Progenitor cell of endocrine pancreas (in vitro differentiated cells): Measurements from ENCODE around the gene RGS1. TPM values are rescaled to one million over a fixed set of nuclear protein-coding genes. Genes with fewer than 3 reads are reported as not detected.

Source experiments
- DNase-seq: peaks from one replicate; pipeline ENCODE4 v3.0.0; 2021; ENCODE audit warnings: low spot score; ENCODE audit not compliant: unreplicated experiment
- H3K27ac Mint-ChIP-seq: 2 replicates; pipeline ENCODE4 v1.8.0; 2021; ENCODE audit warnings: mild to moderate bottlenecking, moderate library complexity, mixed read lengths
- H3K27me3 Mint-ChIP-seq: 2 replicates; pipeline ENCODE4 v1.8.0; 2021; ENCODE audit warnings: mixed read lengths
- H3K36me3 Mint-ChIP-seq: 2 replicates; pipeline ENCODE4 v1.8.0; 2022; ENCODE audit warnings: mixed read lengths; ENCODE audit not compliant: insufficient read depth
- H3K4me1 Mint-ChIP-seq: 2 replicates; pipeline ENCODE4 v1.8.0; 2021; ENCODE audit warnings: low read depth, mixed read lengths
- H3K4me3 Mint-ChIP-seq: 2 replicates; pipeline ENCODE4 v1.8.0; 2021; ENCODE audit warnings: low read depth, mild to moderate bottlenecking, moderate library complexity, mixed read lengths
- H3K9me3 Mint-ChIP-seq: 2 replicates; pipeline ENCODE4 v1.8.0; 2021; ENCODE audit warnings: low read depth, mixed read lengths
- CTCF ChIP-seq: fragments of 200-600 bp; sonication (generic); IDR thresholded peaks from one replicate; pipeline ENCODE4 v1.5.0; 2021; ENCODE audit warnings: antibody characterized with exemption, mild to moderate bottlenecking; ENCODE audit not compliant: unreplicated experiment
- total RNA-seq: library from RNA; stranded (reverse); gene quantifications from 2 replicates; pipeline ENCODE4 v1.2.1, GENCODE V29; 2021

The RGS1 gene
- total RNA-seq, 1 donor from 2014 or later, result 0.26 TPM

- TF ChIP-seq CTCF, result no peak
- Mint-ChIP-seq H3K36me3 (no peaks in the 10 kb centered on the region), H3K27ac (no peak overlapping the region), H3K4me3 (no peak overlapping the region), H3K27me3 (no peaks in the 10 kb centered on the region), H3K4me1 (peaks cover 15% of the 10 kb centered on the region), H3K9me3 (peaks cover under 1% of the 10 kb centered on the region)
- no peak for DNase-seq
Measured at GRCh38 chr1:192564099-192564498, 11.5 kb upstream of the RGS1 start.

- TF ChIP-seq CTCF, result no peak
- Mint-ChIP-seq H3K27me3 (no peaks in the 10 kb centered on the region), H3K27ac (no peak overlapping the region), H3K4me3 (no peak overlapping the region), H3K9me3 (peaks cover 10% of the 10 kb centered on the region), H3K36me3 (peaks cover 3% of the 10 kb centered on the region), H3K4me1 (peaks cover 8% of the 10 kb centered on the region)
- no peak for DNase-seq
Measured at GRCh38 chr1:192565946-192566345, 9.6 kb upstream of the RGS1 start.

- Mint-ChIP-seq H3K4me1 (peaks cover 8% of the 10 kb centered on the region), H3K36me3 (peaks cover 5% of the 10 kb centered on the region)
Measured at GRCh38 chr1:192566657-192567056, 8.9 kb upstream of the RGS1 start.

GRCh38 chr1:192568063-192568462 lies 7.5 kb upstream of the RGS1 start:
- Mint-ChIP-seq H3K27me3 (no peaks in the 10 kb centered on the region), H3K4me3 (no peak overlapping the region), H3K4me1 (peaks cover 9% of the 10 kb centered on the region), H3K9me3 (peaks cover 15% of the 10 kb centered on the region), H3K27ac (no peak overlapping the region), H3K36me3 (peaks cover 5% of the 10 kb centered on the region)
- TF ChIP-seq CTCF, result no peak
- no peak for DNase-seq

More at GRCh38 chr1:192566657-192567056, 8.9 kb upstream of the RGS1 start:
- Mint-ChIP-seq H3K27ac (no peak overlapping the region), H3K9me3 (peaks cover 15% of the 10 kb centered on the region), H3K4me3 (no peak overlapping the region), H3K27me3 (no peaks in the 10 kb centered on the region)
- no peak for TF ChIP-seq CTCF
- no peak for DNase-seq

GRCh38 chr1:192571668-192572067 lies 3.9 kb upstream of the RGS1 start:
- no peak overlapping the region for H3K27ac Mint-ChIP-seq
- TF ChIP-seq CTCF, result no peak
- H3K27me3 Mint-ChIP-seq, result no peaks in the 10 kb centered on the region
- H3K4me1 Mint-ChIP-seq, result peaks cover 11% of the 10 kb centered on the region
- H3K4me3 Mint-ChIP-seq, result no peak overlapping the region
- H3K9me3 Mint-ChIP-seq, result peaks cover 15% of the 10 kb centered on the region
- peaks cover 5% of the 10 kb centered on the region for H3K36me3 Mint-ChIP-seq
- no peak for DNase-seq
